EH (cell line): ENCODE data around the gene SLC12A1.

Source experiments
- DNase-seq: peaks from one replicate; pipeline ENCODE4 v3.0.0-alpha.2; 2015; ENCODE audit warnings: low read depth

SLC12A1 gene

GRCh38 chr15:48242535-48242934, 36.4 kb downstream of the SLC12A1 start:
- no peak for DNase-seq

- peak; percentile 3 for DNase-seq
Observed at GRCh38 chr15:48244921-48245320, 38.8 kb downstream of the SLC12A1 start.

GRCh38 chr15:48248414-48248813, 42.3 kb downstream of the SLC12A1 start:
- no peak for DNase-seq

- DNase-seq, result peak; percentile 64
Observed at GRCh38 chr15:48250640-48251076, 44.6 kb downstream of the SLC12A1 start.

- no peak for DNase-seq
Observed at GRCh38 chr15:48253172-48253571, 47.1 kb downstream of the SLC12A1 start.

GRCh38 chr15:48265135-48265534, 59.0 kb downstream of the SLC12A1 start:
- DNase-seq, result peak; percentile 9

- peak; percentile 3 for DNase-seq
Observed at GRCh38 chr15:48266024-48266689, 60.1 kb downstream of the SLC12A1 start.

- DNase-seq, result no peak
Observed at GRCh38 chr15:48267766-48268165, 61.7 kb downstream of the SLC12A1 start.

GRCh38 chr15:48273049-48273448, 66.9 kb downstream of the SLC12A1 start:
- DNase-seq, result no peak

GRCh38 chr15:48278666-48279065, 72.6 kb downstream of the SLC12A1 start:
- DNase-seq, result no peak

- no peak for DNase-seq
Observed at GRCh38 chr15:48279608-48280007, 73.5 kb downstream of the SLC12A1 start.

- no peak for DNase-seq
Observed at GRCh38 chr15:48281674-48282073, 75.6 kb downstream of the SLC12A1 start.

- peak; percentile 1 for DNase-seq
Observed at GRCh38 chr15:48282216-48282615, 76.1 kb downstream of the SLC12A1 start.

GRCh38 chr15:48283396-48284145, 77.5 kb downstream of the SLC12A1 start:
- no peak for DNase-seq

GRCh38 chr15:48285329-48286214, 79.5 kb downstream of the SLC12A1 start:
- peak; percentile 80 for DNase-seq

- peak; percentile 11 for DNase-seq
Observed at GRCh38 chr15:48289628-48290027, 83.5 kb downstream of the SLC12A1 start.

- no peak for DNase-seq
Observed at GRCh38 chr15:48292458-48292857, 86.4 kb downstream of the SLC12A1 start.

- DNase-seq, result no peak
Observed at GRCh38 chr15:48297668-48298067, 91.6 kb downstream of the SLC12A1 start.

GRCh38 chr15:48298914-48299313, 92.8 kb downstream of the SLC12A1 start:
- no peak for DNase-seq

- DNase-seq, result no peak
Observed at GRCh38 chr15:48300038-48300437, 93.9 kb downstream of the SLC12A1 start.

- no peak for DNase-seq
Observed at GRCh38 chr15:48304398-48304797, 98.3 kb downstream of the SLC12A1 start.

GRCh38 chr15:48306639-48307038, 100.5 kb downstream of the SLC12A1 start:
- DNase-seq, result no peak

- no peak for DNase-seq
Observed at GRCh38 chr15:48307586-48307985, 101.5 kb downstream of the SLC12A1 start.
